ENCODE results near the gene FNTB. TPM values are rescaled to one million over a fixed set of nuclear protein-coding genes. Genes with fewer than 3 reads are reported as not detected.

The FNTB gene
- total and polyA plus RNA-seq, 2 donors (not counting 3 experiments of a cell fraction or from before 2014, with no cell fraction given) = 21.0 to 21.6 TPM

GRCh38 chr14:65096323-65097089 lies 109.8 kb downstream of the FNTB start:
- POLR2A ChIA-PET = no interaction called here
- no TSS peak for BruUV-seq (replicated peaks)
- FAIRE-seq = no peak
- Histone ChIP-seq H3K79me2 (ENCODE audit: control insufficient read depth, insufficient read depth, low read length) (peaks cover 67% of the 10 kb centered on the region), H3K36me3 (ENCODE audit: control insufficient read depth in 2 of 2, extremely low read depth in 1 of 2, insufficient read depth in 2 of 2, low read length in 2 of 2) (peaks cover 20 to 21% of the 10 kb centered on the region in 2 experiments), H3K27me3 (ENCODE audit: control insufficient read depth in 2 of 2, insufficient read depth in 2 of 2, low read length in 2 of 2) (no peaks in the 10 kb centered on the region), H3K4me1 (ENCODE audit: control insufficient read depth, extremely low read depth, insufficient read depth, low read length) (peaks cover 28% of the 10 kb centered on the region), H3K9ac (replicated peaks; ENCODE audit: extremely low read depth, insufficient read depth, low read length) (no peak overlapping the region), H3K4me3 (replicated peaks in 1 of 3; ENCODE audit: insufficient read depth in 1 of 3, low read depth in 1 of 3, low read length in 3 of 3) (no peak overlapping the region), H3K4me2 (ENCODE audit: insufficient read depth, low read length) (no peak overlapping the region), H4K20me1 (replicated peaks; ENCODE audit: control insufficient read depth, extremely low read depth, insufficient read depth, low read length) (peaks cover 5% of the 10 kb centered on the region), H3K9me3 (replicated peaks; ENCODE audit: control insufficient read depth, insufficient read depth, low read length) (no peaks in the 10 kb centered on the region), H2AFZ (ENCODE audit: low read depth, low read length) (no peak overlapping the region), H3K9me1 (replicated peaks; ENCODE audit: control insufficient read depth, extremely low read depth, insufficient read depth, low read length) (no peaks in the 10 kb centered on the region), H3K27ac (ENCODE audit: insufficient read depth, low read depth, low read length) (no peak overlapping the region)
- intact Hi-C loops (cut with micrococcal nuclease) (no loop called here), dilution Hi-C loops (cut with MboI; ENCODE audit: extremely low pct_ligation_motif_present, low sequenced_read_pairs) (no loop called here)
- no peak for DNase-seq (ENCODE audit: low read depth, low spot score)
- CTCF ChIA-PET = no interaction called here
- TF ChIP-seq GATA2 (IDR thresholded peaks at IDR 0.05; ENCODE audit: insufficient read depth, insufficient read length, low read depth, low read length) (no peak), FOS (IDR thresholded peaks at IDR 0.05; ENCODE audit: borderline replicate concordance, insufficient read depth, low read length) (no peak), POLR2AphosphoS5 (IDR thresholded peaks at IDR 0.05; ENCODE audit: insufficient read depth, low read depth, low read length) (no peak)

DNA sequence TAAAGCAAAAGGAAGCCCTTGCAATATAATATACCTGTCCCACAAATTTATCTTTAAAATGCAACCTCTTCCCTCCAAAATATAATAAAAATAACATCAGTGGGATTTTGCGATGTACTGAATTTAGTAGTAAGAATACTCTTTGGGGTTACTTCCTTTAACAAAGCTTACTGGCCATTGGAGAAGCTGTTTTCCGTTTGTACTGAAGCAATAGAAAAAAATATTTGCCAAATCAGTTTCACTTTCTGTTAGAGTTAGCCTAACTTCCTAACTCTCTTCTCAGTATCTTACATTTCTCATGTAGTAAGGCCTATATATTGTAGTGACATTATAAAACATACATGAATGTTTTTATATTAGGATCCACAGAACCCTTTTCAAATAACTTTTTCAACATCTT lies 111.9 kb downstream of the FNTB start:
- dilution Hi-C loops (cut with MboI; ENCODE audit: extremely low pct_ligation_motif_present, low sequenced_read_pairs) = no loop called here

More for the DNA sequence above, 111.9 kb downstream of the FNTB start:
- FAIRE-seq = no peak
- H3K9me1 ChIP-seq (replicated peaks; ENCODE audit: control insufficient read depth, extremely low read depth, insufficient read depth, low read length) = no peaks in the 10 kb centered on the region
- TF ChIP-seq EZH2 (IDR thresholded peaks at IDR 0.05; ENCODE audit: borderline replicate concordance, low read depth, low read length, severe bottlenecking) (no peak), FOS (IDR thresholded peaks at IDR 0.05; ENCODE audit: borderline replicate concordance, insufficient read depth, low read length) (no peak), MYC (IDR thresholded peaks at IDR 0.05; ENCODE audit: low read depth, low read length) (no peak)
- no TSS peak for BruUV-seq (replicated peaks)
- ChIA-PET POLR2A (no interaction called here), CTCF (interaction anchor here (1.0 to 1.7 kb wide), 2 partner anchors 24 to 112 kb away, joined by 4 to 5 read pairs; partner anchors contain the start of gene FNTB)
- H3K27me3 ChIP-seq (ENCODE audit: control insufficient read depth in 2 of 2, insufficient read depth in 2 of 2, low read length in 2 of 2) = no peaks in the 10 kb centered on the region
- H3K27ac ChIP-seq (ENCODE audit: insufficient read depth, low read depth, low read length) = peak overlapping the region; percentile 28
- H2AFZ ChIP-seq (ENCODE audit: low read depth, low read length) = no peak overlapping the region
- H3K4me1 ChIP-seq (ENCODE audit: control insufficient read depth, extremely low read depth, insufficient read depth, low read length) = peaks cover 33% of the 10 kb centered on the region
- no peaks in the 10 kb centered on the region for H3K9me3 ChIP-seq (replicated peaks; ENCODE audit: control insufficient read depth, insufficient read depth, low read length)
- intact Hi-C loops (cut with micrococcal nuclease) = no loop called here
- H3K4me2 ChIP-seq (ENCODE audit: insufficient read depth, low read length) = peak overlapping the region; percentile 74
- H3K9ac ChIP-seq (replicated peaks; ENCODE audit: extremely low read depth, insufficient read depth, low read length) = peak overlapping the region; percentile 44
- DNase-seq (ENCODE audit: low read depth, low spot score) = peak; percentile 61
- H4K20me1 ChIP-seq (replicated peaks; ENCODE audit: control insufficient read depth, extremely low read depth, insufficient read depth, low read length) = peaks cover 5% of the 10 kb centered on the region
- H3K79me2 ChIP-seq (ENCODE audit: control insufficient read depth, insufficient read depth, low read length) = peaks cover 69% of the 10 kb centered on the region
- peak overlapping the region in 1 of 3 experiments; percentile 35 for H3K4me3 ChIP-seq (replicated peaks in 1 of 3; ENCODE audit: insufficient read depth in 1 of 3, low read depth in 1 of 3, low read length in 3 of 3)
- H3K36me3 ChIP-seq (ENCODE audit: control insufficient read depth in 2 of 2, extremely low read depth in 1 of 2, insufficient read depth in 2 of 2, low read length in 2 of 2) = peaks cover 5 to 7% of the 10 kb centered on the region in 2 experiments

All from endothelial cell of umbilical vein (primary cell).